ENCODE measurements around the gene RPH3AL. TPM values are rescaled to one million over a fixed set of nuclear protein-coding genes. Genes with fewer than 3 reads are reported as not detected.

RPH3AL gene
- total RNA-seq, 1 donor = 2.9 TPM

DNA sequence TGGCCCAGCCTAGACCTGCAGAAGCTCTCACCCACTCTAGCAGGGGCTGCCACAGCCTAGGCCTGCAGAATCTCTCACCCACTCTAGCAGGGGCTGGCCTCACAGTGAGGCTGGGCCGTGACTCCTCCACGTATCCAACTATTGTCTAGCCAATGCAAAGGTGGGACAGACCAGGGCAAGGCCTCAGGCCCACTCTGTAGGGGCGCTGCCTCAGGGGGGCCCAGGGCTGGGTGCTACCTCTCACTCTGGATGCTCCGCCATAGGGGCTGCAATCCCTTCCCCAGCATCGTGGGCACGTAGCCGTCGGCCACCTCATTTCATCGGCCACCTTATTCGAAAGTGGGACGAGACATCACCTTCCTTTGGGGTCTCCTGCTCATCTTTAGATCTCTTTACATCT lies 51.7 kb downstream of the RPH3AL start:
- no peak overlapping the region for H2AFZ ChIP-seq (ENCODE audit: low read length)
- no peak overlapping the region for H3K4me3 ChIP-seq (ENCODE audit: insufficient read depth, low read length)
- H3K27ac ChIP-seq (ENCODE audit: low read depth, low read length) = no peak overlapping the region
- no peak overlapping the region for H3K4me2 ChIP-seq (ENCODE audit: insufficient read depth, low read length)
- no peaks in the 10 kb centered on the region for H3K9me3 ChIP-seq (ENCODE audit: low read depth, low read length)
- H3K27me3 ChIP-seq (ENCODE audit: insufficient read depth, low read length) = peaks cover 14% of the 10 kb centered on the region
- DNase-seq (ENCODE audit: insufficient read length, low spot score, missing footprints) = peak; percentile 49
- no peaks in the 10 kb centered on the region for H3K36me3 ChIP-seq (ENCODE audit: insufficient read depth, low read length)
- H4K20me1 ChIP-seq (ENCODE audit: insufficient read depth, low read length) = no peaks in the 10 kb centered on the region
- TF ChIP-seq, protein P1, sequence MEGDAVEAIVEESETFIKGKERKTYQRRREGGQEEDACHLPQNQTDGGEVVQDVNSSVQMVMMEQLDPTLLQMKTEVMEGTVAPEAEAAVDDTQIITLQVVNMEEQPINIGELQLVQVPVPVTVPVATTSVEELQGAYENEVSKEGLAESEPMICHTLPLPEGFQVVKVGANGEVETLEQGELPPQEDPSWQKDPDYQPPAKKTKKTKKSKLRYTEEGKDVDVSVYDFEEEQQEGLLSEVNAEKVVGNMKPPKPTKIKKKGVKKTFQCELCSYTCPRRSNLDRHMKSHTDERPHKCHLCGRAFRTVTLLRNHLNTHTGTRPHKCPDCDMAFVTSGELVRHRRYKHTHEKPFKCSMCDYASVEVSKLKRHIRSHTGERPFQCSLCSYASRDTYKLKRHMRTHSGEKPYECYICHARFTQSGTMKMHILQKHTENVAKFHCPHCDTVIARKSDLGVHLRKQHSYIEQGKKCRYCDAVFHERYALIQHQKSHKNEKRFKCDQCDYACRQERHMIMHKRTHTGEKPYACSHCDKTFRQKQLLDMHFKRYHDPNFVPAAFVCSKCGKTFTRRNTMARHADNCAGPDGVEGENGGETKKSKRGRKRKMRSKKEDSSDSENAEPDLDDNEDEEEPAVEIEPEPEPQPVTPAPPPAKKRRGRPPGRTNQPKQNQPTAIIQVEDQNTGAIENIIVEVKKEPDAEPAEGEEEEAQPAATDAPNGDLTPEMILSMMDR (IDR thresholded peaks at IDR 0.05; ENCODE audit: extremely low read depth, low read depth, low read length) = no peak
- H3K79me2 ChIP-seq (ENCODE audit: insufficient read depth, low read length) = no peaks in the 10 kb centered on the region
- H3K4me1 ChIP-seq (ENCODE audit: insufficient read depth, low read length) = peaks cover 3% of the 10 kb centered on the region

DNA sequence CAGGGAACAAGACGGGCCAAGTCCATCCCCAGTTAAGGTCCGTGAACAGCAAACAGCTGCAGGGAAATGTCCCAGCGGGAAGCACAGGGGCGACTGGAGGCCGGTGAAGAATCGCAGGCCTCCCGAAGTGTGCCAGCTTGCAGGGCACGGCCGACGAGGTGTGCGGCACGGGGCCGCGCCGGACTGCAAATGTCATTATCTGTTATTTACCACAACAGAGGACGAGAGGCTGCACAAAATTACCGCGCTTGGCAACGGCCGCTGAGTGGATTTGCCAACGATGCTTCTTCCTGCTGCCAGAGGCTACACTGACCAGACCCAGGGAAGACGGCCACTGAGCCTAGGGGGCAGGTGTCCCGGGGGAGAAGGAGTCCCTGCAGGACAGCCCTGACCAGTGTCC lies 53.1 kb downstream of the RPH3AL start:
- no peak overlapping the region for H3K27ac ChIP-seq (ENCODE audit: low read depth, low read length)
- DNase-seq (ENCODE audit: insufficient read length, low spot score, missing footprints) = peak; percentile 59
- TF ChIP-seq, protein P1 (IDR thresholded peaks at IDR 0.05; ENCODE audit: extremely low read depth, low read depth, low read length) = no peak
- no peaks in the 10 kb centered on the region for H3K9me3 ChIP-seq (ENCODE audit: low read depth, low read length)
- H3K79me2 ChIP-seq (ENCODE audit: insufficient read depth, low read length) = no peaks in the 10 kb centered on the region
- no peak overlapping the region for H2AFZ ChIP-seq (ENCODE audit: low read length)
- no peaks in the 10 kb centered on the region for H4K20me1 ChIP-seq (ENCODE audit: insufficient read depth, low read length)
- H3K4me2 ChIP-seq (ENCODE audit: insufficient read depth, low read length) = no peak overlapping the region
- H3K27me3 ChIP-seq (ENCODE audit: insufficient read depth, low read length) = peaks cover 14% of the 10 kb centered on the region
- H3K4me1 ChIP-seq (ENCODE audit: insufficient read depth, low read length) = peaks cover 3% of the 10 kb centered on the region
- no peaks in the 10 kb centered on the region for H3K36me3 ChIP-seq (ENCODE audit: insufficient read depth, low read length)
- H3K4me3 ChIP-seq (ENCODE audit: insufficient read depth, low read length) = no peak overlapping the region

DNA sequence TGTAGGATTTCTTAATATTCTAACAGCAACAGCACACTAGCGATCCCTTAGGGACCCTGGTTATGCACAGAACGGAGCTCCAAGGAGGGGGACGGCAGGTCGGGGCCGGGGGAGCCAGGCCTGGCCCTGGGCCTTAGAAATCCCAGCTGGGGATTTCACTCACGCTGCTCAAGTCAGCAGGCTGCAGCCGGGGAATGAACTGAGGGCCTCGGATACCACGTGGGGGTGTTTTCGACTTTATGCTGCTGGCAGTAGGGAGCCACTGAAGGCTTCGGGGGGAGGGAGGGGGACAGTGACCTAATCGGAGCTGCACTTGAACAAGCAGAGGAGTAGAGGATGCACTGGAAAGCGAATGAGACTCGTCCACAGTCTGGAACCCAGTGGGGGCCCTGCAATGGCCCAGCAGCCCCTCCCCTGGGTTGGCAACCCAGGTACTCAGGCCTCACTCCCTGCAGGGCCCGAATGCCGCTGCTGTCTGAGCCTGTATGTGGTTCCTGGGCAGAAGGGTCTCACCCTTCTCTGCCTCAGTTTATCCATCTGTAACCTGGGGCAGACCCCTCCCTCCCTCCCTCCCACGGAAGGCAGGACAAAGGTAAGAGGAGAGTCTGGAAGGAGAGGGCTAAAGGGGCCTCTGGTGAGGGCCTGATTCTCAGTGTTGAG lies 53.7 kb downstream of the RPH3AL start:
- Histone ChIP-seq H3K4me1 (ENCODE audit: insufficient read depth, low read length) (peaks cover 3% of the 10 kb centered on the region), H4K20me1 (ENCODE audit: insufficient read depth, low read length) (no peaks in the 10 kb centered on the region), H3K79me2 (ENCODE audit: insufficient read depth, low read length) (no peaks in the 10 kb centered on the region), H3K36me3 (ENCODE audit: insufficient read depth, low read length) (no peaks in the 10 kb centered on the region), H3K27ac (ENCODE audit: low read depth, low read length) (no peak overlapping the region), H3K9me3 (ENCODE audit: low read depth, low read length) (no peaks in the 10 kb centered on the region), H3K4me2 (ENCODE audit: insufficient read depth, low read length) (no peak overlapping the region), H3K27me3 (ENCODE audit: insufficient read depth, low read length) (peaks cover 14% of the 10 kb centered on the region), H3K4me3 (ENCODE audit: insufficient read depth, low read length) (no peak overlapping the region), H2AFZ (ENCODE audit: low read length) (no peak overlapping the region)
- TF ChIP-seq, protein P1 (IDR thresholded peaks at IDR 0.05; ENCODE audit: extremely low read depth, low read depth, low read length) = no peak
- DNase-seq (ENCODE audit: insufficient read length, low spot score, missing footprints) = peak; percentile 77

DNA sequence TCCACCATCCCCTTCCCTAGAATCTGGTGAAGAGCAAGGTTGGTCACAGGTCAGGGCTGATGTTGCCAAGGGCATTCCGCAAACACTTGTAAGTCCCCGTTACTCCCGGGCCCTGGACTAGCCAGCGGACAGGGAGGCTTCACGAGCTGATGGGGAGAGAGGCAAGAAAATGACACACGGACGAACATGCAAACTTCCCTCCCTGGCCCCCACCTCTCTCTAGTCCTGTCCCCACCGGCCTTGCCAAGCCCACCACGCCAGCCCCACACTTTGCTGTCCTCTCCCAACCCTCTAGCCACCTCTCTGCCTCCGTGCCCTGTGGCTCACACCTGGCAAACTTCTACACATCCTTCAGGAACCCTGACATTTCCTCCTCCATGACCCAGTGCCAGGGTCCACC lies 54.8 kb downstream of the RPH3AL start:
- H3K36me3 ChIP-seq (ENCODE audit: insufficient read depth, low read length) = no peaks in the 10 kb centered on the region
- no peaks in the 10 kb centered on the region for H3K9me3 ChIP-seq (ENCODE audit: low read depth, low read length)
- peaks cover 3% of the 10 kb centered on the region for H3K4me1 ChIP-seq (ENCODE audit: insufficient read depth, low read length)
- H3K79me2 ChIP-seq (ENCODE audit: insufficient read depth, low read length) = no peaks in the 10 kb centered on the region
- peak; percentile 44 for DNase-seq (ENCODE audit: insufficient read length, low spot score, missing footprints)
- no peak overlapping the region for H2AFZ ChIP-seq (ENCODE audit: low read length)
- no peak overlapping the region for H3K27ac ChIP-seq (ENCODE audit: low read depth, low read length)
- no peak overlapping the region for H3K4me3 ChIP-seq (ENCODE audit: insufficient read depth, low read length)
- peaks cover 12% of the 10 kb centered on the region for H3K27me3 ChIP-seq (ENCODE audit: insufficient read depth, low read length)
- H3K4me2 ChIP-seq (ENCODE audit: insufficient read depth, low read length) = no peak overlapping the region
- TF ChIP-seq, protein P1 (IDR thresholded peaks at IDR 0.05; ENCODE audit: extremely low read depth, low read depth, low read length) = no peak
- H4K20me1 ChIP-seq (ENCODE audit: insufficient read depth, low read length) = no peaks in the 10 kb centered on the region

All from osteoblast (primary cell).